Activated naive CD4-positive, alpha-beta T cell treated with anti-CD3 and anti-CD28 coated beads, Interleukin-2, amount 50 U/mL, for 72 hours (primary cell): Measurements from ENCODE around the gene ZNF578. TPM values are rescaled to one million over a fixed set of nuclear protein-coding genes. Genes with fewer than 3 reads are reported as not detected.
A peak's percentile ranks its signal among the peaks of the same experiment; 100 is the strongest.
"Not testable (repeated sequence)": the region's sequence is repeated elsewhere in the genome, so short reads cannot be mapped to it uniquely, and the experiment has no call there.

Source experiments
- ATAC-seq, 2 donors: fragments of 150-1000 bp; cut with Tn5 transposase; 2 replicates each; pipeline ENCODE4 v1.10.0; 2021; ENCODE audit warnings: mild to moderate bottlenecking in 2 of 2, moderate library complexity in 2 of 2
- DNase-seq, 2 donors: peaks; one replicate each; pipeline ENCODE4 v3.0.0; 2021 to 2022; ENCODE audit warnings: low spot score in 2 of 2
- H3K27ac Mint-ChIP-seq, 2 donors: one replicate each; pipeline ENCODE4 v1.8.0; 2022; ENCODE audit warnings: mild to moderate bottlenecking in 2 of 2, mixed read lengths in 2 of 2
- H3K36me3 Mint-ChIP-seq, 2 donors: one replicate each; pipeline ENCODE4 v1.8.0; 2022; ENCODE audit warnings: mixed read lengths in 2 of 2
- H3K9me3 Mint-ChIP-seq, 2 donors: one replicate each; pipeline ENCODE4 v1.8.0; 2022; ENCODE audit warnings: mixed read lengths in 2 of 2
- total RNA-seq, 2 donors: library from RNA; stranded (reverse); gene quantifications; one replicate each; pipeline ENCODE4 v1.2.3, GENCODE V29; 2022

ZNF578 gene
- total RNA-seq, 2 donors from 2014 or later, result 0.47 to 0.57 TPM

DNA sequence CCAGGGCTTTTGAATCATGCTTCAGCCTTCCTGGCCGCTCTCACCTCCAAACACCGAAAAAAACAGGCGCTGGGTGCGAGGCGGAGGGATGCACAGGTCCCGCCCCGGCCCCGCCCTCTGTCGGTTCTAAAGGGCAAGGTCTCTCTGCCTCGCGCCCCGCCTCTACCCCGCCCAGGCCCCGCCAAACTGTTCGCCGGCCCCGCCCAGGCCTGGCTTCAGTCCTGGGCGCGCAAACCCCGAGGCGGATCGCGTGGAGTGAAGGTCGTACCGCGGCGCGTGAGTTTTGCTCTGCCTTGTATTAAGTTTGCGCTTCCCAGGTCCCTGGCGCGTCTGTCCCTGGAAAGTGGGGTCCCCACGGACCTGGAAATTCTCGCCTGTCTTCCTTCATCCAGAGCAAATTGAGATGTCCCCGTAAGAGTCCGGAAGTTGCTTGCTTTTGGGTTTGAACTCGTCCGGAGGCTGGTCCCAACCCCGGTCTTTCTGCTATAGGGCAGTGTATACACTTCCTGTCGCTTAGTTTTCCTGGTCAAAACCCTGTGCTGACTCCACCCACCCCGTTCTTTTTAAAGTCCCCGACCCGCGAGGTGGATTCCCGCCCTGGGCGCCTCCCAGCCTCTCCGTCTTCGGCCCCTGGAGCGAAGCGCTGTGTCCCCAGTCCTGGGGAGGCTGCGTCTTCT is 82.6 kb downstream of the ZNF578 start:
- peak overlapping the region; percentile 76 to 87 for H3K27ac Mint-ChIP-seq
- H3K36me3 Mint-ChIP-seq, result peaks cover 32 to 68% of the 10 kb centered on the region in 2 donors
- peaks cover 0 to 5% of the 10 kb centered on the region in 2 donors for H3K9me3 Mint-ChIP-seq
- peak; percentile 82 to 87 for DNase-seq
- ATAC-seq, result peak; percentile 92 to 97

DNA sequence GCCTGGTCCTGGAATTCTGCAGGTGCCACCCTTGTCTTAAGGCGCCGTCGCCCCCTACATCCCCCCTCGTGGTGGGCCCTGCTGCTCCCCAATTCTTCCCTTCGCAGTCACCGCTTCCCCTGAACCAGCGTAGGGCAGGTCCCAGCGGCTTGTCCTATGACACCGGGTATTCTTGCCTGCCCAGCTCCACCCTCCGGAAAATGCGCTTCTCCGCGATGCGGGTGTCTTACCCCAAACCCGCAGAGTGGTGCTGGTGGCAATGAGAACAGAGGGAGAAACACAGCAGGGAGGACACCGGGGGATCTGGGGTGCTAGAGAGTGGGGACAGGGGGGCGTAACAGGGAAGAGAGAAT is 83.1 kb downstream of the ZNF578 start:
- ATAC-seq, result peak; percentile 55 to 67
- H3K9me3 Mint-ChIP-seq, result peaks cover 0 to 5% of the 10 kb centered on the region in 2 donors
- peak; percentile 44 to 75 for DNase-seq
- peak overlapping the region; percentile 66 to 87 for H3K27ac Mint-ChIP-seq
- peaks cover 35 to 70% of the 10 kb centered on the region in 2 donors for H3K36me3 Mint-ChIP-seq

DNA sequence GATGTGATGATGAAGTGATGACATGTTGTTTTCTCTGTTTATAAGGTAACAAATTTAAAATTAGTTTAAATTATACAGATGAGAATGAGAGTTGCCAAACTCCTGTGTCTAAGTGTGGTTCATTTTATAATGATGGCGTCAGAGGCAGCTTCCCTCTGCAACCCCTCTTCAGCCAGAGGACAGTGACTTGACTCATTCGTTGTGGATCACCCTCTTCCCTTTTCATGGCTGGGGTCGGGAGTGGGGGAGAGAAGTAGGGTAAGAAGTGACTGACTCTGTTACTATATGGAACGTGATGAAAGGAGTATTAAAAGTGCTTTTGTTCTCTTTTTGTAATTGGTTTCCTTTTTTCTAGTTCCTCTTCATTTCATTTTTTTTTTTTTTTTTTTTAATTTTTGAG is 85.5 kb downstream of the ZNF578 start:
- not testable (repeated sequence) for H3K27ac Mint-ChIP-seq, DNase-seq, ATAC-seq
- peaks cover 58 to 77% of the 10 kb centered on the region in 2 donors for H3K36me3 Mint-ChIP-seq
- H3K9me3 Mint-ChIP-seq, result peaks cover 6 to 17% of the 10 kb centered on the region in 2 donors

DNA sequence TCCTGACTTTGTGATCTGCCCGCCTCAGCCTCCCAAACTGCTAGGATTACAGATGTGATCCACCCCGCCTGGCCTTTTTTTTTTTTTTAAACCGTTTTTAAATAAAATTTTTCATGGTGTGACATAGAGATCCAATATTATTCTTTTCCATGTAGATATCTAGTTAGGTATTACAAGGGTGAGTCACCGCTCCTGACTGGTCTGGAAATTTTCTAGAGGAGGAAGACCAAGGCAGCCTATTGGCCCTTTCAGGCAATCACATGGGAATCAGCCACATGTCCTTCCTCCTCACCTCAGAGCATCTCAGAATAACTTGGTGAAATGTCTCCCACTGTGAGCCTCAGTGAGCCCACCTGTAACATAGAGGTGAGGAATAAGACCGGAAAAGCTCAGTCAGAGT is 87.8 kb downstream of the ZNF578 start:
- H3K27ac Mint-ChIP-seq, ATAC-seq, DNase-seq: not testable (repeated sequence)
- Mint-ChIP-seq H3K36me3 (peaks cover 58 to 79% of the 10 kb centered on the region in 2 donors), H3K9me3 (peaks cover 6 to 17% of the 10 kb centered on the region in 2 donors)

DNA sequence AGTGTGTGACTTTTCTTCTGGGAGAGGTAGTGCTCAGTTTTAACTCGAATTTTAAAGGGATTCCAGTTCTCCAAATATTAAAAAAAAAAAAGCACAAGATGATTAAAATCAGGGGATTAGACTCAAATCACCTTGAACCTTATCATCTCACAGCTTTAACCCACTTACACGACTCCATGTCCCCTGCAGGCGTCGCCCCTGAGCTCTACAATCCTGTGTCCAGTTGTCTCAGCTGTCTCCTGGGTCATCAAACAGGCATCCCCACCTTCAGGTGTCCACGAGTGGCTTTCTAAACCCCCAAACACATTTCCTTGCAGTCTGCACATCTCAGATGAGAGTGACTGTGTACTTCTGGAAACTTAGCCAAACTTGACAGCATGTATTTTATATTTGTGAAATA is 88.3 kb downstream of the ZNF578 start:
- DNase-seq (no peak), ATAC-seq (no peak)
- peaks cover 6 to 17% of the 10 kb centered on the region in 2 donors for H3K9me3 Mint-ChIP-seq
- peaks cover 58 to 79% of the 10 kb centered on the region in 2 donors for H3K36me3 Mint-ChIP-seq
- H3K27ac Mint-ChIP-seq, result no peak overlapping the region

DNA sequence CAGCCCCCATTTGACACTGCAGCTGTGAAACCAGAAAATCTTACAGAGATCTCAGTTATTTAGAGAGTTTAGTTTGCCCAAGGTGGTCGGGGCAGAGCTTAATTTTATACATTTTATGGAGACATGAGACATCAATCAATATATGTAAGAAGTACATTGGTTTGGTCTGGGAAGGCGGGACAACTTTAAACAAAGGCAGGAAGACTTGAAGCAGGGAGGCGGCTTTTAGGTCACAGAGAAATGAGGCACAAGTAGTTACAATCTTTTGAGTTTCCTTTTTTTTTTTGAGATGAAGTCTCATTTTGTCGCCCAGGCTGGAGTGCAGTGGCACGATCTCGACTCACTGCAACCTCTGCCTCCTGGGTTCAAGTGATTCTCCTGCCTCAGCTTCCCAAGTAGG is 89.2 kb downstream of the ZNF578 start:
- peaks cover 56 to 75% of the 10 kb centered on the region in 2 donors for H3K36me3 Mint-ChIP-seq
- ATAC-seq, DNase-seq: not testable (repeated sequence)
- peaks cover 6 to 17% of the 10 kb centered on the region in 2 donors for H3K9me3 Mint-ChIP-seq
- H3K27ac Mint-ChIP-seq, result peak overlapping the region in 1 of 2 donors; percentile 78

DNA sequence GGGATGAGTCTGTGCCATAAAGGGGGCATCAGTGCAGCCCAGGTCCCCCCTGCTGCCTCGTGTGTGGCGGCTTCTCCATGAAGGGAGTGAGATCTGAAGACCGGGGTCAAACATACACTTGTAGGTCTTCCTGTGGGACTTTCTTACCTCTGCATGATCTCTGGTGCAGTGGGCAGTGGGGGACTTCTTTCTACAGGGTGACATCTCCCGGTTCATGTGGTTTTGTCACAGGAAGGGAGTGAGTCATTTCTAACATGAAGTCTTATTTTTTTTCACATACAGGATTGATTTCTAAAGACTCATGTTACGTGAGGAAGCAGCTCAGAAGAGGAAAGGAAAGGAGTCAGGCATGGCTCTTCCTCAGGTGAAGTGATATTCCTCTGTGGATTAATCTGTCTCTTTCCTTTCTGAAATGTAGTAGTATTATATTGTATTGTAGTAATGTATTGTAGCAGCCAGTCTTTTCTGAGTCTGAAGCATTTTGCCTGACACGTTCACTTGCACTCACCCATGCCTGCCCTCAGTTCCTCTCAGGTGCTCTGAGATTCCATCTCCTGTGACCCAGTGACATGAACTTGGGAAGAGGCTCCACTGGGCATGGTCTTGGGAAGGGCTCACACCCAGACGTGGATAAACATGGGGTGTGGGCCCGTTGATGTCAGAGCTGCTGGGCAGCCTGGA is 89.8 kb downstream of the ZNF578 start:
- DNase-seq (peak; percentile 15 to 55), ATAC-seq (peak; percentile 98 to 100)
- Mint-ChIP-seq H3K9me3 (peaks cover 6 to 17% of the 10 kb centered on the region in 2 donors), H3K36me3 (peaks cover 61 to 80% of the 10 kb centered on the region in 2 donors), H3K27ac (peak overlapping the region in 1 of 2 donors; percentile 78)

DNA sequence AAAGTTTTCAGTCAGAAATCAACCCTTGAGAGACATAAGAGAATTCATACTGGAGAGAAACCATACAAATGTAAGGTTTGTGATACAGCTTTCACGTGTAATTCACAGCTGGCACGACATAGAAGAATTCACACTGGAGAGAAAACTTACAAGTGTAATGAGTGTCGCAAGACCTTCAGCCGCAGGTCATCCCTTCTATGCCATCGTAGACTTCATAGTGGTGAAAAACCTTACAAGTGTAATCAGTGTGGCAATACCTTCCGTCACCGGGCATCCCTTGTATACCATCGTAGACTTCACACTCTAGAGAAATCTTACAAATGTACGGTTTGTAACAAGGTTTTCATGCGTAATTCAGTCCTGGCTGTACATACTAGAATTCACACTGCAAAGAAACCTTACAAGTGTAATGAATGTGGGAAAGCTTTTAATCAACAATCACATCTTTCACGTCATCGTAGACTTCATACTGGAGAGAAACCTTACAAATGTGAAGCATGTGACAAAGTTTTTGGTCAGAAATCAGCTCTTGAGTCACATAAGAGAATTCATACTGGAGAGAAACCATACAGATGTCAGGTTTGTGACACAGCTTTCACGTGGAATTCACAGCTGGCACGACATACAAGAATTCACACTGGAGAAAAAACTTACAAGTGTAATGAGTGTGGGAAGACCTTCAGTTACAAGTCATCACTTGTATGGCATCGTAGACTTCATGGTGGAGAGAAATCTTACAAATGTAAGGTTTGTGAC is 101.0 kb downstream of the ZNF578 start:
- H3K9me3 Mint-ChIP-seq, result peaks cover 34 to 48% of the 10 kb centered on the region in 2 donors
- H3K27ac Mint-ChIP-seq, result no peak overlapping the region

DNA sequence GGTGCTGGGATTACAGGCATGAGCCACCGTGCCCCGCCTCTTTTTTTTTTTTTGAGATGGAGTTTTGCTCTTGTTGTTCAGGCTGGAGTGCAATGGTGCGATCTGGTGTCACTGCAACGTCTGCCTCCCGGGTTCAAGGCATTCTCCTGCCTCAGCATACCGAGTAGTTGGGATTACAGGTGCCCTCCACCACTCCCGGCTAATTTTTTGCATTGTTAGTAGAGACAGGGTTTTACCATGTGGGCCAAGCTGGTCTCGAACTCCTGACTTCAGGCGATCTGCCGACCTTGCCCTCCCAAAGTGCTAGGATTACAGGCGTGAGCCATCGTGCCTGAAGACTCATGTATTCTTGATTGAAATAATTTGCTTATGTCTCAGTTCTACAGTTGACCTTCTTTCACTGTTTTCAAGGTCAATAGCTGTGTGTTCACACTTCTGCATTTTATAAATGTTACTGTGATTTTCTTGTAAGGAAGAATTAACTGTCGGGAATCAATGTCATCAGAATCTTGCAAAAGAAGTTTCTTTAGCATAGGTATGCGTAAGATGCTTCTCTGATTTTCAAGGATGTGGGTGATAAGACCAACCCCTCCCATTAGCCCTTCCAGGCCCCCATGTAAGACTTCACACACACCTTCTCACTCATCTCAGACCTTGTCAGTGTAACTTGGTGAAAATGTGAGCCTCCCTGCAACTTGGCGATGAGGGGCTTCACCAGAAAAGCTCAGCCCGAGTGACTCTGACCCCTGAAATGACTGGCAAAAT is 104.1 kb downstream of the ZNF578 start:
- Mint-ChIP-seq H3K9me3 (peaks cover 37 to 59% of the 10 kb centered on the region in 2 donors), H3K36me3 (peaks cover 80 to 88% of the 10 kb centered on the region in 2 donors), H3K27ac (no peak overlapping the region)
- ATAC-seq (no peak), DNase-seq (no peak)

More for the DNA sequence above, 101.0 kb downstream of the ZNF578 start:
- no peak for DNase-seq
- peaks cover 82 to 90% of the 10 kb centered on the region in 2 donors for H3K36me3 Mint-ChIP-seq
- ATAC-seq, result no peak

DNA sequence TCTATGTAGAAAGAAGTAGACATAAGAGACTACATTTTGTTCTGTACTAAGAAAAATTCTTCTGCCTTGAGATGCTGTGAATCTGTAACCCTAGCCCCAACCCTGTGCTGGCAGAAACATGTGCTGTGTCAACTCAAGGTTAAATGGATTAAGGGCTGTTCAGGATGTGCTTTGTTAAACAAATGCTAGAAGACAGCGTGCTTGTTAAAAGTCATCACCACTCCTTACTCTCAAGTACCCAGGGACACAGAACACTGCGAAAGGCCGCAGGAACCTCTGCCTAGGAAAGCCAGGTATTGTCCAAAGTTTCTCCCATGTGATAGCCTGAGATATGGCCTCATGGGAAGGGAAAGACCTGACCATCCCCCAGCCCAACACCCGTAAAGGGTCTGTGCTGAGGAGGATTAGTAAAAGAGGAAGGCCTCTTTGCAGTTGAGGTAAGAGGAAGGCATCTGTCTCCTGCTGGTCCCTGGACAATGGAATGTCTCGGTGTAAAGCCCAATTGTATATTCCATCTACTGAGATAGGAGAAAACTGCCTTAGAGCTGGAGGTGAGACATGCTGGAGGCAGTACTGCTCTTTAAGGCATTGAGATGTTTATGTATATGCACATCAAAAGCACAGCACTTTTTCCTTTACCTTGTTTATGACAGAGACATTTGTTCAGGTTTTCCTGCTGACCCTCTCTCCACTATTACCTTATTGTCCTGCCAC is 105.5 kb downstream of the ZNF578 start:
- H3K36me3 Mint-ChIP-seq, result peaks cover 77 to 88% of the 10 kb centered on the region in 2 donors
- not testable (repeated sequence) for H3K27ac Mint-ChIP-seq, ATAC-seq, DNase-seq
- H3K9me3 Mint-ChIP-seq, result peaks cover 38 to 59% of the 10 kb centered on the region in 2 donors

DNA sequence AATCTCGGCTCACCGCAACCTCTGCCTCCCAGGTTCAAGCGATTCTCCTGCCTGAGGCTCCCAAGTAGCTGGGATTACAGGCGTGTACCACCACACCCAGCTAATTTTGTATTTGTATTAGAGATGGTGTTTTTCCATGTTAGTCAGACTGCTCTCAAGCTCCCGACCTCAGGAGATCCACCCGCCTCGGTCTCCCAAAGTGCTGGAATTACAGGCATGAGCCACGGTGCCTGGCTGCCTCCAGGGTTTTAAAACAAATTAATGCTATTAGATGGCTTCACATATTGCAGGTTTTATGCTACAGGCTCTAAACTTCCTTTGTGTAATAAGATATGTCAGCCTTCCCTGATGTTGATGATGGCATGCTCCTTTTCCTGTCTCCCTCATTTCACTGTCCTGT is 108.3 kb downstream of the ZNF578 start:
- not testable (repeated sequence) for ATAC-seq, H3K27ac Mint-ChIP-seq, DNase-seq
- Mint-ChIP-seq H3K36me3 (peaks cover 64 to 83% of the 10 kb centered on the region in 2 donors), H3K9me3 (peaks cover 29 to 48% of the 10 kb centered on the region in 2 donors)

Other genes with a start within 250 kb of the ZNF578 start
- gene ZNF766, start 184.0 kb upstream of the ZNF578 start, total RNA-seq, result 10 to 100 TPM; 22.4 to 24.2 TPM
- 1 to 10 TPM; 2.0 to 9.9 TPM for gene ZNF480, start 156.4 kb upstream of the ZNF578 start, total RNA-seq
- gene ZNF610, start 117.3 kb upstream of the ZNF578 start, total RNA-seq, result 1 to 10 TPM in 1 of 2 donors, under 1 TPM in 1; 0.58 to 1.1 TPM
- 1 to 10 TPM; 8.5 to 9.6 TPM for gene ZNF880, start 83.6 kb upstream of the ZNF578 start, total RNA-seq
- 1 to 10 TPM; 4.8 to 6.7 TPM for gene ZNF528, start 55.7 kb upstream of the ZNF578 start, total RNA-seq
- gene ZNF534, start 24.4 kb upstream of the ZNF578 start, total RNA-seq, result not detected
- gene ZNF808, start 74.1 kb downstream of the ZNF578 start, total RNA-seq, result 10 to 100 TPM; 22.5 to 32.7 TPM
- 10 to 100 TPM; 18.7 to 26.4 TPM for gene ZNF701, start 116.7 kb downstream of the ZNF578 start, total RNA-seq
- gene ZNF83, start 184.8 kb downstream of the ZNF578 start, total RNA-seq, result 10 to 100 TPM; 37.0 to 49.9 TPM